SK-N-SH (cell line): ENCODE results near the gene OR52I1. TPM values are rescaled to one million over a fixed set of nuclear protein-coding genes. Genes with fewer than 3 reads are reported as not detected.

Source experiments
- CTCF ChIA-PET: fragments of 300-600, 350-600 bp; formaldehyde crosslinking; extraction: SDS; loops from one replicate; lab custom pipeline; 2021; lab: Yijun Ruan, JAX
- POLR2A ChIA-PET: fragments of 350-600 bp; sonication (Branson Sonifier 250); formaldehyde crosslinking; extraction: SDS; loops from one replicate; lab custom pipeline; 2020; ENCODE audit warnings: antibody characterized with exemption, inconsistent platforms; lab: Yijun Ruan, JAX
- DNase-seq: peaks from one replicate; pipeline ENCODE4 v3.0.0; 2012
- H2AFZ ChIP-seq: fragments of 200-600 bp; sonication (generic); 2 replicates; pipeline ENCODE4 v1.8.1; 2016; ENCODE audit warnings: antibody characterized with exemption, mild to moderate bottlenecking, low read depth
- H3F3A ChIP-seq: fragments of 200-600 bp; sonication (generic); replicated peaks from 2 replicates; pipeline ENCODE3; 2016; ENCODE audit warnings: antibody characterized with exemption, mild to moderate bottlenecking; ENCODE audit not compliant: insufficient read depth
- H3K27ac ChIP-seq, 2 experiments: fragments of 200-500 bp in 1 of 2; fragments of 200-600 bp in 1 of 2; sonication (Bioruptor generic) in 1 of 2; sonication (generic), shearing (Covaris generic) in 1 of 2; 2 replicates each; pipeline versions ENCODE4 v1.5.1 to v1.6.1; 2014 to 2016; ENCODE audit warnings: low read depth in 2 of 2, inconsistent platforms in 1 of 2, low read length in 1 of 2, mild to moderate bottlenecking in 1 of 2, mixed read lengths in 1 of 2
- H3K27me3 ChIP-seq: fragments of 200-600 bp; sonication (generic), shearing (Covaris generic); 2 replicates; pipeline ENCODE4 v1.6.1; 2016; ENCODE audit warnings: mixed run types; ENCODE audit not compliant: insufficient read depth
- H3K36me3 ChIP-seq, 2 experiments: fragments of 200-500 bp in 1 of 2; fragments of 200-600 bp in 1 of 2; sonication (Bioruptor generic) in 1 of 2; sonication (generic) in 1 of 2; replicated peaks in 1 of 2; 2 replicates each; pipeline versions ENCODE3 to v1.5.1; 2014 to 2016; ENCODE audit warnings: low read length in 1 of 2, mild to moderate bottlenecking in 1 of 2; ENCODE audit not compliant: insufficient read depth in 2 of 2, control insufficient read depth in 1 of 2
- H3K4me1 ChIP-seq, 2 experiments: fragments of 200-500 bp in 1 of 2; fragments of 200-600 bp in 1 of 2; sonication (Bioruptor generic) in 1 of 2; sonication (generic), shearing (Covaris generic) in 1 of 2; 2 replicates each; pipeline versions ENCODE4 v1.5.1 to v1.6.1; 2014 to 2016; ENCODE audit warnings: low read depth in 1 of 2, low read length in 1 of 2, mixed run types in 1 of 2; ENCODE audit not compliant: insufficient read depth in 2 of 2, control insufficient read depth in 1 of 2
- H3K4me2 ChIP-seq: fragments of 200-600 bp; sonication (generic), shearing (Covaris generic); 2 replicates; pipeline ENCODE4 v1.6.1; 2017; ENCODE audit warnings: mixed run types
- H3K4me3 ChIP-seq, 2 experiments: fragments of 200-500 bp in 1 of 2; fragments of 200-600 bp in 1 of 2; sonication (Bioruptor generic) in 1 of 2; sonication (generic), shearing (Covaris generic) in 1 of 2; 2 replicates each; pipeline versions ENCODE4 v1.5.1 to v1.8.1; 2014 to 2016; ENCODE audit warnings: low read depth in 2 of 2, inconsistent platforms in 1 of 2, low read length in 1 of 2, mild to moderate bottlenecking in 1 of 2, mixed read lengths in 1 of 2, moderate library complexity in 1 of 2
- H3K79me2 ChIP-seq: fragments of 200-600 bp; sonication (generic); 2 replicates; pipeline ENCODE4 v1.8.1; 2017; ENCODE audit warnings: mild to moderate bottlenecking; ENCODE audit not compliant: insufficient read depth
- H3K9ac ChIP-seq: fragments of 200-600 bp; sonication (generic); 2 replicates; pipeline ENCODE4 v1.6.1; 2017; ENCODE audit warnings: mixed run types
- H3K9me2 ChIP-seq: fragments of 200-600 bp; sonication (generic); 2 replicates; pipeline ENCODE4 v1.6.1; 2017; ENCODE audit warnings: mixed run types
- H3K9me3 ChIP-seq: fragments of 200-600 bp; sonication (generic); 2 replicates; pipeline ENCODE4 v1.6.1; 2017; ENCODE audit warnings: mixed run types, mild to moderate bottlenecking, moderate library complexity
- H4K20me1 ChIP-seq: fragments of 200-600 bp; sonication (generic); 2 replicates; pipeline ENCODE4 v1.6.1; 2017; ENCODE audit warnings: mild to moderate bottlenecking, mixed run types; ENCODE audit not compliant: insufficient read depth
- CHD2 ChIP-seq: fragments of 150-350 bp; IDR thresholded peaks from 2 replicates; pipeline ENCODE4 v1.6.1; 2018; ENCODE audit warnings: low read length; ENCODE audit not compliant: partially characterized antibody
- CTCF ChIP-seq: fragments of 200-600 bp; sonication (generic); IDR thresholded peaks from 2 replicates; pipeline ENCODE4 v1.6.1; 2017; ENCODE audit warnings: antibody characterized with exemption, mild to moderate bottlenecking, moderate library complexity
- EP300 ChIP-seq, 2 experiments: IDR thresholded peaks; 2 replicates each; pipeline versions ENCODE4 v1.4.0 to v1.6.1; 2012; ENCODE audit warnings: borderline replicate concordance in 1 of 2, low read depth in 1 of 2, low read length in 1 of 2
- EZH2phosphoT487 ChIP-seq: fragments of 200-600 bp; sonication (generic); IDR thresholded peaks from 2 replicates; pipeline ENCODE4 v1.6.1; 2017; ENCODE audit warnings: low read depth, mixed run types, mild to moderate bottlenecking, antibody characterized with exemption, moderate library complexity, borderline replicate concordance
- FOSL2 ChIP-seq: IDR thresholded peaks from 2 replicates; pipeline ENCODE4 v1.4.0; 2012; ENCODE audit warnings: low read depth, mild to moderate bottlenecking, moderate library complexity, borderline replicate concordance
- FOXJ3 ChIP-seq: sonication (generic); formaldehyde crosslinking; IDR thresholded peaks from 2 replicates; pipeline ENCODE4 v1.5.1; 2020; ENCODE audit warnings: mild to moderate bottlenecking, missing genetic modification reagents
- GATA2 ChIP-seq: sonication (generic); formaldehyde crosslinking; IDR thresholded peaks from 2 replicates; pipeline ENCODE4 v1.5.0; 2020; ENCODE audit warnings: mild to moderate bottlenecking, missing genetic modification reagents
- IRF3 ChIP-seq: fragments of 150-350 bp; IDR thresholded peaks from 2 replicates; pipeline ENCODE4 v1.6.1; 2016; ENCODE audit warnings: mild to moderate bottlenecking, low read depth, low read length
- JUND ChIP-seq: IDR thresholded peaks from 2 replicates; pipeline ENCODE4 v1.4.0; 2012
- MAX ChIP-seq: IDR thresholded peaks from 2 replicates; pipeline ENCODE4 v1.4.0; 2012; ENCODE audit warnings: low read depth
- MXI1 ChIP-seq: IDR thresholded peaks from 2 replicates; pipeline ENCODE4 v1.6.1; 2012; ENCODE audit warnings: mild to moderate bottlenecking, low read depth, low read length, improper control_type of control experiment
- NFIC ChIP-seq: IDR thresholded peaks from 2 replicates; pipeline ENCODE4 v1.4.0; 2012; ENCODE audit warnings: borderline replicate concordance
- POLR2AphosphoS5 ChIP-seq: IDR thresholded peaks from 2 replicates; pipeline ENCODE4 v1.6.1; 2012; ENCODE audit warnings: low read depth, low read length
- RAD21 ChIP-seq: IDR thresholded peaks from 2 replicates; pipeline ENCODE4 v1.6.1; 2012; ENCODE audit warnings: mild to moderate bottlenecking, low read length
- REST ChIP-seq: IDR thresholded peaks from 2 replicates; pipeline ENCODE4 v1.6.1; 2012; ENCODE audit warnings: mild to moderate bottlenecking, low read depth, low read length, moderate library complexity
- RXRA ChIP-seq: IDR thresholded peaks from 2 replicates; pipeline ENCODE4 v1.4.0; 2012; ENCODE audit warnings: low read depth, mild to moderate bottlenecking, borderline replicate concordance
- SMC3 ChIP-seq: IDR thresholded peaks from 2 replicates; pipeline ENCODE4 v1.6.1; 2012; ENCODE audit warnings: low read depth, low read length, improper control_type of control experiment
- TCF12 ChIP-seq: IDR thresholded peaks from 2 replicates; pipeline ENCODE4 v1.4.0; 2012
- USF1 ChIP-seq: IDR thresholded peaks from 2 replicates; pipeline ENCODE4 v1.4.0; 2012; ENCODE audit warnings: low read depth, borderline replicate concordance
- USF2 ChIP-seq: fragments of 150-350 bp; IDR thresholded peaks from 2 replicates; pipeline ENCODE4 v1.6.1; 2017; ENCODE audit warnings: antibody characterized with exemption, low read length, low read depth, borderline replicate concordance
- WGBS: methylation state at CpG from one replicate; pipeline ENCODE4 v1.1.6; 2017; ENCODE audit warnings: low lambda C conversion rate; 5-methylcytosine and 5-hydroxymethylcytosine counted together
- polyA plus RNA-seq, 3 experiments: library from polyadenylated mRNA; depleted of rRNA; stranded (reverse); fragments of >200 nt; gene quantifications; 2 replicates each; pipeline ENCODE4 v1.2.3, GENCODE V29; 2012

Gene OR52I1
- polyA plus RNA-seq, 1 of the 3 experiments (the other 2 are of a cell fraction), result not detected

GRCh38 chr11:4581443-4581842 is 12.4 kb upstream of the OR52I1 start, which contains the start of gene OR52I2:
OR52I2 (plus strand) TSS chr11:4581743.
- ChIA-PET POLR2A (no interaction called here), CTCF (no interaction called here)
- Histone ChIP-seq H3K4me3 (no peak within 1 kb of the TSS), H3K9ac (no peak within 1 kb of the TSS), H4K20me1 (no peaks in the 10 kb centered on the region), H3K36me3 (no peaks in the 10 kb centered on the region), H3K27me3 (0 out of 2 replicates have a peak, but pooled peaks cover 5% of the 10 kb centered on the region), H3F3A (no peaks in the 10 kb centered on the region), H3K9me3 (no peaks in the 10 kb centered on the region), H3K27ac (no peak within 1 kb of the TSS), H3K4me2 (no peak within 1 kb of the TSS), H3K9me2 (no peaks in the 10 kb centered on the region), H3K79me2 (no peaks in the 10 kb centered on the region), H3K4me1 (no peaks in the 10 kb centered on the region), H2AFZ (no peak within 1 kb of the TSS)
- DNase-seq, result no peak
- TF ChIP-seq MXI1 (no peak), REST (no peak), CTCF (no peak), JUND (no peak), NFIC (no peak), CHD2 (no peak), EZH2phosphoT487 (no peak)

- H3K9ac ChIP-seq, result no peak overlapping the region
- POLR2A ChIA-PET, result no interaction called here
- H4K20me1 ChIP-seq, result no peaks in the 10 kb centered on the region
- no peak for DNase-seq
- no peaks in the 10 kb centered on the region for H3F3A ChIP-seq
- no peak overlapping the region for H2AFZ ChIP-seq
- H3K27me3 ChIP-seq, result no peaks in the 10 kb centered on the region; the same call in 1 of the 2 replicates
- no peaks in the 10 kb centered on the region for H3K36me3 ChIP-seq
- no peaks in the 10 kb centered on the region for H3K9me2 ChIP-seq
- no peak overlapping the region for H3K27ac ChIP-seq
- TF ChIP-seq RXRA (no peak), POLR2AphosphoS5 (no peak), GATA2 (CRISPR knock-in tag) (no peak), IRF3 (no peak), SMC3 (no peak), FOXJ3 (CRISPR knock-in tag) (no peak), EP300 (IDR thresholded peaks at IDR 0.05; ENCODE audit: borderline replicate concordance in 1 of 2, low read depth in 1 of 2, low read length in 1 of 2) (no peak), RAD21 (no peak), MAX (no peak), FOSL2 (no peak), USF1 (no peak), TCF12 (no peak), USF2 (no peak)
- H3K9me3 ChIP-seq, result no peaks in the 10 kb centered on the region
- 1% methylated on average over 3 of the region's 3 CpGs for WGBS
- no peaks in the 10 kb centered on the region for H3K4me1 ChIP-seq
- no peak overlapping the region for H3K4me3 ChIP-seq
- CTCF ChIA-PET, result no interaction called here
- H3K79me2 ChIP-seq, result no peaks in the 10 kb centered on the region
- no peak overlapping the region for H3K4me2 ChIP-seq
Observed at GRCh38 chr11:4589017-4589416, 4.8 kb upstream of the OR52I1 start.
